ENCODE data around the gene CSRP2.

DNA sequence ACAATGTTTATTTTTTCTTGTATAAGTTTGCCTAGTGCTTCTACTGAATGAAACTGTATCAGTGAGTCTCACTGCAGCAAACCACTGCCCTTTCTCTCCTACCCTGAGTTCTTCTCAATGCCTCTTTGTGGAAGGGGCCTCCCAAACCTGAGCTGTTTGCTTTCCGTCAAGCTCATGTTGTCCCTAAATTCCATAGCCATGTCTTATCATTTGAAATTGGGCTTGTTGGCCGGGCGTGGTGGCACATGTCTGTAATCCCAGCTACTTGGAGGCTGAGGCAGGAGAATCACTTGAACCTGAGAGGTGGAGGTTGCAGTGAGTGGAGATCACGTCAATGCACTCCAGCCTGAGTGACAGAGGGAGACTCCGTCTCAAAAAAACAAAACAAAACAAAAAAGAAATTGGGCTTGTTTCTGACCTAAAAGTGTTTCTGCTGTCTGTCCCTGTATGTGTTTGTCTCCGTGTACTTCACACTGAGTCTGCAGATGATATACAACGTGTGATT, 1.8 kb upstream of the CSRP2 start:
- TF ChIP-seq, protein P1, sequence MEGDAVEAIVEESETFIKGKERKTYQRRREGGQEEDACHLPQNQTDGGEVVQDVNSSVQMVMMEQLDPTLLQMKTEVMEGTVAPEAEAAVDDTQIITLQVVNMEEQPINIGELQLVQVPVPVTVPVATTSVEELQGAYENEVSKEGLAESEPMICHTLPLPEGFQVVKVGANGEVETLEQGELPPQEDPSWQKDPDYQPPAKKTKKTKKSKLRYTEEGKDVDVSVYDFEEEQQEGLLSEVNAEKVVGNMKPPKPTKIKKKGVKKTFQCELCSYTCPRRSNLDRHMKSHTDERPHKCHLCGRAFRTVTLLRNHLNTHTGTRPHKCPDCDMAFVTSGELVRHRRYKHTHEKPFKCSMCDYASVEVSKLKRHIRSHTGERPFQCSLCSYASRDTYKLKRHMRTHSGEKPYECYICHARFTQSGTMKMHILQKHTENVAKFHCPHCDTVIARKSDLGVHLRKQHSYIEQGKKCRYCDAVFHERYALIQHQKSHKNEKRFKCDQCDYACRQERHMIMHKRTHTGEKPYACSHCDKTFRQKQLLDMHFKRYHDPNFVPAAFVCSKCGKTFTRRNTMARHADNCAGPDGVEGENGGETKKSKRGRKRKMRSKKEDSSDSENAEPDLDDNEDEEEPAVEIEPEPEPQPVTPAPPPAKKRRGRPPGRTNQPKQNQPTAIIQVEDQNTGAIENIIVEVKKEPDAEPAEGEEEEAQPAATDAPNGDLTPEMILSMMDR (IDR thresholded peaks at IDR 0.05): no peak
- TF ChIP-seq POLR2AphosphoS5 (IDR thresholded peaks at IDR 0.05) (no peak), POLR2A (IDR thresholded peaks at IDR 0.05) (no peak)

All from suprapubic skin (tissue), 4 donors.